H1 (cell line): ENCODE measurements around the gene ST8SIA2. TPM values are rescaled to one million over a fixed set of nuclear protein-coding genes. Genes with fewer than 3 reads are reported as not detected.

ENCODE experiments used
- CTCF ChIA-PET: fragments of 300-600 bp; sonication (Branson Sonifier 250); formaldehyde crosslinking; loops from one replicate; lab custom pipeline; 2021; ENCODE audit not compliant: partially characterized antibody; lab: Charles Lee
- POLR2A ChIA-PET: fragments of 300-600 bp; sonication (Branson Sonifier 250); formaldehyde crosslinking; loops from one replicate; lab custom pipeline; 2021; ENCODE audit warnings: inconsistent platforms; ENCODE audit not compliant: partially characterized antibody; lab: Charles Lee
- DNase-seq, 2 experiments: peaks; one replicate each; pipeline versions ENCODE4 v3.0.0 to v3.0.0-alpha.2; 2010 to 2022; ENCODE audit warnings: low spot score in 2 of 2, low read depth in 1 of 2, mixed read lengths in 1 of 2
- FAIRE-seq: peaks from 2 replicates; lab custom pipeline; 2011; peaks lifted over from hg19 to GRCh38; lab: Jason Lieb, UNC
- H2AFZ ChIP-seq: 2 replicates; pipeline ENCODE4 v1.8.1; 2012; ENCODE audit warnings: low read length, inconsistent platforms
- H2AK5ac ChIP-seq: 2 replicates; pipeline ENCODE4 v1.6.1; 2013; ENCODE audit warnings: low read depth, low read length
- H2BK120ac ChIP-seq: replicated peaks from 2 replicates; pipeline ENCODE3; 2013; ENCODE audit warnings: low read depth, low read length, inconsistent platforms
- H2BK12ac ChIP-seq: 2 replicates; pipeline ENCODE4 v1.6.1; 2013; ENCODE audit warnings: low read depth, low read length
- H2BK15ac ChIP-seq: 2 replicates; pipeline ENCODE4 v1.6.1; 2013; ENCODE audit warnings: low read length
- H2BK20ac ChIP-seq: 2 replicates; pipeline ENCODE4 v1.6.1; 2013; ENCODE audit warnings: low read length
- H2BK5ac ChIP-seq: 2 replicates; pipeline ENCODE4 v1.6.1; 2013; ENCODE audit warnings: low read depth, low read length
- H3K14ac ChIP-seq: 2 replicates; pipeline ENCODE4 v1.6.1; 2013; ENCODE audit warnings: inconsistent platforms; ENCODE audit not compliant: insufficient read length
- H3K18ac ChIP-seq: 2 replicates; pipeline ENCODE4 v1.6.1; 2013; ENCODE audit warnings: low read length; ENCODE audit errors: extremely low read depth
- H3K23ac ChIP-seq: 2 replicates; pipeline ENCODE4 v1.6.1; 2013; ENCODE audit warnings: inconsistent platforms; ENCODE audit not compliant: insufficient read length
- H3K23me2 ChIP-seq: 2 replicates; pipeline ENCODE4 v1.6.1; 2013; ENCODE audit warnings: low read depth, low read length
- H3K27ac ChIP-seq: 2 replicates; pipeline ENCODE4 v1.6.1; 2011; ENCODE audit warnings: low read depth, low read length, inconsistent platforms
- H3K27me3 ChIP-seq, 4 experiments: replicated peaks in 1 of 4; 1 replicate in 1 of 4; 2 replicates in 3 of 4; pipeline versions ENCODE4 v1.6.1 to v1.8.1; 2011 to 2013; ENCODE audit warnings: low read length in 3 of 4, mild to moderate bottlenecking in 3 of 4, inconsistent platforms in 2 of 4, mixed read lengths in 2 of 4, moderate library complexity in 1 of 4; ENCODE audit not compliant: control insufficient read depth in 3 of 4, insufficient read depth in 3 of 4; ENCODE audit errors: extremely low read depth in 1 of 4
- H3K36me3 ChIP-seq, 4 experiments: 2 replicates each; pipeline versions ENCODE4 v1.6.1 to v1.8.1; 2011 to 2013; ENCODE audit warnings: mild to moderate bottlenecking in 4 of 4, low read length in 3 of 4, moderate library complexity in 2 of 4, control low read depth in 1 of 4, inconsistent platforms in 1 of 4; ENCODE audit not compliant: insufficient read depth in 4 of 4, control insufficient read depth in 2 of 4
- H3K4ac ChIP-seq: replicated peaks from 2 replicates; pipeline ENCODE3; 2013; ENCODE audit warnings: low read length, low read depth, mixed read lengths, inconsistent platforms; ENCODE audit not compliant: insufficient read length
- H3K4me1 ChIP-seq, 4 experiments: replicated peaks in 1 of 4; 1 replicate in 1 of 4; 2 replicates in 3 of 4; pipeline versions ENCODE4 v1.6.1 to v1.8.1; 2011 to 2013; ENCODE audit warnings: low read length in 3 of 4, inconsistent platforms in 2 of 4, mixed read lengths in 1 of 4; ENCODE audit not compliant: insufficient read depth in 4 of 4, control insufficient read depth in 3 of 4
- H3K4me2 ChIP-seq, 2 experiments: 2 replicates each; pipeline versions ENCODE4 v1.6.1 to v1.8.1; 2011 to 2013; ENCODE audit warnings: low read depth in 2 of 2, low read length in 2 of 2, control low read depth in 1 of 2, inconsistent platforms in 1 of 2, mild to moderate bottlenecking in 1 of 2; ENCODE audit not compliant: insufficient read depth in 1 of 2
- H3K4me3 ChIP-seq, 4 experiments: fragments of 200-600, 300-600 bp in 1 of 4; sonication (generic), shearing (Covaris generic), sonication (Bioruptor Twin) in 1 of 4; 2 replicates each; pipeline versions ENCODE4 v1.5.1 to v1.8.1; 2011 to 2016; ENCODE audit warnings: low read length in 4 of 4, low read depth in 3 of 4, control low read depth in 2 of 4, inconsistent platforms in 2 of 4, mild to moderate bottlenecking in 2 of 4, mixed read lengths in 1 of 4, moderate library complexity in 1 of 4; ENCODE audit not compliant: insufficient read depth in 2 of 4; ENCODE audit errors: extremely low read depth in 1 of 4
- H3K56ac ChIP-seq: replicated peaks from 2 replicates; pipeline ENCODE3; 2013; ENCODE audit warnings: low read depth, mild to moderate bottlenecking, mixed read lengths, low read length, inconsistent platforms; ENCODE audit not compliant: insufficient read length
- H3K79me1 ChIP-seq: 2 replicates; pipeline ENCODE4 v1.6.1; 2013; ENCODE audit warnings: low read depth, low read length, control low read depth
- H3K79me2 ChIP-seq, 2 experiments: 2 replicates each; pipeline versions ENCODE4 v1.6.1 to v1.8.1; 2012 to 2013; ENCODE audit warnings: low read length in 2 of 2, mild to moderate bottlenecking in 2 of 2, inconsistent platforms in 1 of 2; ENCODE audit not compliant: insufficient read depth in 2 of 2, control insufficient read depth in 1 of 2
- H3K9ac ChIP-seq, 4 experiments: replicated peaks in 1 of 4; 1 replicate in 1 of 4; 2 replicates in 3 of 4; pipeline versions ENCODE4 v1.6.1 to v1.8.1; 2011 to 2013; ENCODE audit warnings: low read depth in 3 of 4, low read length in 3 of 4, control low read depth in 2 of 4, mild to moderate bottlenecking in 2 of 4, moderate library complexity in 2 of 4, inconsistent platforms in 1 of 4; ENCODE audit errors: extremely low read depth in 1 of 4
- H3K9me3 ChIP-seq, 2 experiments: 2 replicates each; pipeline versions ENCODE4 v1.6.1 to v1.8.1; 2012 to 2013; ENCODE audit warnings: mild to moderate bottlenecking in 2 of 2, moderate library complexity in 2 of 2, control low read depth in 1 of 2, inconsistent platforms in 1 of 2, low read depth in 1 of 2, low read length in 1 of 2, mixed read lengths in 1 of 2; ENCODE audit not compliant: insufficient read depth in 2 of 2
- H4K20me1 ChIP-seq, 2 experiments: replicated peaks in 1 of 2; 2 replicates each; pipeline versions ENCODE3 to v1.8.1; 2011 to 2013; ENCODE audit warnings: inconsistent platforms in 2 of 2, low read length in 2 of 2, mild to moderate bottlenecking in 1 of 2; ENCODE audit not compliant: insufficient read depth in 2 of 2, control insufficient read depth in 1 of 2
- H4K5ac ChIP-seq: 2 replicates; pipeline ENCODE4 v1.6.1; 2013; ENCODE audit warnings: low read length, low read depth, mixed read lengths, inconsistent platforms; ENCODE audit not compliant: insufficient read length
- H4K8ac ChIP-seq: 2 replicates; pipeline ENCODE4 v1.8.0; 2013; ENCODE audit warnings: mild to moderate bottlenecking, moderate library complexity, low read length, inconsistent platforms; ENCODE audit not compliant: insufficient read depth; ENCODE audit errors: extremely low read depth
- H4K91ac ChIP-seq: replicated peaks from 2 replicates; pipeline ENCODE3; 2013; ENCODE audit warnings: low read length, mixed read lengths, inconsistent platforms; ENCODE audit not compliant: insufficient read length
- ASH2L ChIP-seq: fragments of 200-600, 300-600 bp; sonication (generic); IDR thresholded peaks from one replicate; pipeline ENCODE4 v1.7.1; 2017; ENCODE audit warnings: low read length
- CBX5 ChIP-seq: fragments of 300-800, 300-1000 bp; sonication (generic); IDR thresholded peaks from 2 replicates; pipeline ENCODE4 v1.7.1; 2016; ENCODE audit warnings: antibody characterized with exemption, low read length, low read depth
- CTBP2 ChIP-seq: IDR thresholded peaks from 2 replicates; pipeline ENCODE4 v1.7.0; 2011; ENCODE audit warnings: borderline replicate concordance, mild to moderate bottlenecking, moderate library complexity, mixed read lengths, low read length; ENCODE audit not compliant: insufficient read depth, insufficient read length
- EP300 ChIP-seq, 2 experiments: IDR thresholded peaks; 1 replicate in 1 of 2; 2 replicates in 1 of 2; pipeline ENCODE4 v1.6.1; 2011 to 2012; ENCODE audit warnings: low read depth in 2 of 2, low read length in 2 of 2, mild to moderate bottlenecking in 2 of 2, borderline replicate concordance in 1 of 2, inconsistent platforms in 1 of 2, moderate library complexity in 1 of 2
- MAFK ChIP-seq: IDR thresholded peaks from 2 replicates; pipeline ENCODE4 v1.6.1; 2012; ENCODE audit warnings: low read depth, mild to moderate bottlenecking, improper control_type of control experiment, low read length
- NANOG ChIP-seq: IDR thresholded peaks from 2 replicates; pipeline ENCODE4 v1.6.1; 2011; ENCODE audit warnings: low read length, low read depth, mild to moderate bottlenecking, inconsistent platforms; ENCODE audit not compliant: insufficient read depth, poor library complexity, severe bottlenecking
- NRF1 ChIP-seq: IDR thresholded peaks from 2 replicates; pipeline ENCODE4 v1.6.1; 2011; ENCODE audit warnings: mild to moderate bottlenecking, low read depth, low read length, improper control_type of control experiment
- RFX5 ChIP-seq: IDR thresholded peaks from 2 replicates; pipeline ENCODE4 v1.6.1; 2011; ENCODE audit warnings: low read depth, low read length, improper control_type of control experiment, borderline replicate concordance
- SP1 ChIP-seq: IDR thresholded peaks from 2 replicates; pipeline ENCODE4 v1.6.1; 2011; ENCODE audit warnings: low read depth, low read length
- SUZ12 ChIP-seq: fragments of 200-600 bp; sonication (generic); IDR thresholded peaks from 2 replicates; pipeline ENCODE4 v1.6.1; 2012; ENCODE audit warnings: mild to moderate bottlenecking, inconsistent platforms, low read length, moderate library complexity, mixed read lengths
- TAF1 ChIP-seq: IDR thresholded peaks from 2 replicates; pipeline ENCODE4 v1.6.1; 2011; ENCODE audit warnings: mild to moderate bottlenecking, low read depth, low read length
- ZNF274 ChIP-seq: IDR thresholded peaks from 2 replicates; pipeline ENCODE4 v1.7.0; 2012; ENCODE audit warnings: low read length, borderline replicate concordance; ENCODE audit errors: extremely low read depth
- WGBS, 2 experiments: shearing (Covaris generic) in 1 of 2; methylation state at CpG; one replicate each; pipeline versions ENCODE4 v1.1.6 to v1.1.7; 2013 to 2015; ENCODE audit warnings: low lambda C conversion rate in 2 of 2, mixed read lengths in 2 of 2, inconsistent platforms in 1 of 2, low coverage in 1 of 2, missing lambda C conversion rate in 1 of 2; ENCODE audit not compliant: insufficient replicate concordance in 2 of 2, insufficient coverage in 1 of 2, insufficient read length in 1 of 2; ENCODE audit errors: extremely low coverage in 1 of 2, missing lambda C conversion rate in 1 of 2; 5-methylcytosine and 5-hydroxymethylcytosine counted together
- polyA plus RNA-seq, 7 experiments: library from polyadenylated mRNA; depleted of rRNA in 3 of 7; stranded (reverse) in 5 of 7; unstranded in 2 of 7; fragments of >200 nt in 5 of 7; fragments of 200-250 nt in 2 of 7; gene quantifications; 1 replicate in 5 of 7; 2 replicates in 1 of 7; 4 replicates in 1 of 7; pipeline versions ENCODE4 v1.2.1 to v1.2.3, GENCODE V29; 2011 to 2013; ENCODE audit warnings: missing spikeins in 2 of 7, mixed read lengths in 2 of 7
- total RNA-seq: library from RNA; stranded (reverse); fragmentation: NEBNext Ultra II Directional; extraction: Animal tissue kit (Norgen Biotek cat#: 25700); gene quantifications from 2 replicates; pipeline ENCODE4 v1.2.1, GENCODE V29; 2021

ST8SIA2 gene
- total and polyA plus RNA-seq, 2 of the 8 experiments (the other 6 are each of a cell fraction or from before 2014, with no cell fraction given), result 3.0 to 4.5 TPM

DNA sequence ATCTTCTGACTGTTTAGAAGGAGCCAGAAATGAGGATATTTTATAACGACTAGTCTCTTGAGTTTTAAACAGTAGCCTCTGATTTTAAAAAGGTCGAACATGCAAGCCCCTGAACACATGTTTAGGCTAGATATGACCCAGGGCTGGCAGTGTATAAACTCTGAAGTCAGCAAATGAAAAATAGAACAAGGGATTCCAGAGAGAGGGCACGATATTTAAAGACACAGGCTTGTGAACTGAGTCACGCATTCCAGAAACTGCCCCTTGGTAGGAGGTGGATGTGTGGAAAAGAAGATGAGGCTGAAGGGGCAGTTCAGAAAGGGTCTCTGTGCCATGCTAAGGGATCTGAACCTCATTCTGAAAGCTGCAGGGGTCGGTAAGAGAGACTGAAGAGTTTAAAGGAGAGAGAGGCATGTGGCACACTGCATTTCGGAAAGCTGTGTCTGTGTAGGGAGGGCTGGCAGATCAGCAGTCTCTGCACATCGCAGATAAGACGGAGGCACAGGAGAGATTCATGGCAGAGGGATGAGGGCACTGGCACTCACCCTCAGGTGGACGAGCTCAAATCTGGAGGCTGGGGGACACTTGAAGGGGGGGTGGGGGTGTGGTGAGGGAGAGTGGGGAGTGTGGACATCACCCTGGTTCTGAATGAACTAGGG lies 22.1 kb downstream of the ST8SIA2 start:
- no peak for DNase-seq
- no peak overlapping the region for H3K27ac ChIP-seq
- H4K91ac ChIP-seq, result no peak overlapping the region
- H4K20me1 ChIP-seq, result no peaks in the 10 kb centered on the region
- H2BK5ac ChIP-seq, result no peak overlapping the region
- no peaks in the 10 kb centered on the region for H3K23me2 ChIP-seq
- no peak overlapping the region for H3K4ac ChIP-seq
- no peak overlapping the region for H2AK5ac ChIP-seq
- no peak overlapping the region for H3K14ac ChIP-seq
- no peak overlapping the region for H3K18ac ChIP-seq
- FAIRE-seq, result no peak
- no peak overlapping the region for H2BK12ac ChIP-seq
- H3K36me3 ChIP-seq, result no peaks in the 10 kb centered on the region
- no peak overlapping the region for H2AFZ ChIP-seq
- H3K79me2 ChIP-seq, result no peaks in the 10 kb centered on the region
- no peaks in the 10 kb centered on the region for H3K9me3 ChIP-seq
- H3K79me1 ChIP-seq, result no peaks in the 10 kb centered on the region; the same call in 1 of the 2 replicates
- no peak overlapping the region for H2BK15ac ChIP-seq
- no peak overlapping the region for H3K4me2 ChIP-seq
- ChIA-PET CTCF (interaction anchor here (0.6 to 1.2 kb wide), 3 partner anchors 8 to 105 kb away, joined by 3 to 4 read pairs (median 3); no protein-coding TSS in a partner anchor), POLR2A (interaction anchor here (0.8 to 1.1 kb wide), 2 partner anchors 14 kb away, joined by 3 to 5 read pairs; no protein-coding TSS in a partner anchor)
- WGBS, 2 experiments, result 90% methylated on average over 9 of the region's 9 CpGs; no CpG with 5 or more reads in 1 of the 2 experiments
- no peak overlapping the region for H3K23ac ChIP-seq
- no peak overlapping the region for H3K56ac ChIP-seq
- H4K8ac ChIP-seq, result no peak overlapping the region
- no peak overlapping the region for H3K4me3 ChIP-seq
- no peak overlapping the region for H2BK20ac ChIP-seq
- peaks cover 0 to 10% (median 0%) of the 10 kb centered on the region in 4 experiments; a peak in 2 of 7 replicates for H3K4me1 ChIP-seq
- 0 out of 7 replicates have a peak, but pooled peaks cover 0 to 2% (median 0%) of the 10 kb centered on the region in 4 experiments for H3K27me3 ChIP-seq
- no peak overlapping the region for H4K5ac ChIP-seq
- H2BK120ac ChIP-seq, result no peak overlapping the region
- no peak overlapping the region for H3K9ac ChIP-seq
- no peak for TF ChIP-seq SUZ12
- TF ChIP-seq CTBP2, result no peak
- no peak for TF ChIP-seq NRF1
- TF ChIP-seq ASH2L, result no peak
- TF ChIP-seq RFX5, result no peak
- TF ChIP-seq SP1, result no peak
- TF ChIP-seq MAFK, result no peak
- TF ChIP-seq TAF1, result no peak
- no peak for TF ChIP-seq CBX5
- TF ChIP-seq EP300 (IDR thresholded peaks at IDR 0.05; ENCODE audit: borderline replicate concordance in 1 of 2, low read depth in 2 of 2, low read length in 2 of 2), result no peak
- no peak for TF ChIP-seq NANOG
- TF ChIP-seq ZNF274, result no peak
